Transverse colon (tissue), 4 donors: ENCODE data around the gene CPVL. TPM values are rescaled to one million over a fixed set of nuclear protein-coding genes. Genes with fewer than 3 reads are reported as not detected.
A peak's percentile ranks its signal among the peaks of the same experiment; 100 is the strongest.

ENCODE experiments used
- DNase-seq: peaks from one replicate; pipeline ENCODE4 v3.0.0-alpha.2; 2019
- H3K27ac ChIP-seq, 4 donors: fragments of 200-600 bp; sonication (generic); 2 replicates each; pipeline ENCODE4 v1.5.1; 2016 to 2018; ENCODE audit warnings: inconsistent platforms in 4 of 4
- H3K27me3 ChIP-seq: fragments of 200-600 bp; sonication (generic); 2 replicates; pipeline ENCODE4 v1.5.1; 2017; ENCODE audit warnings: inconsistent platforms
- H3K36me3 ChIP-seq, 4 donors: fragments of 200-600 bp; sonication (generic); 2 replicates each; pipeline ENCODE4 v1.5.1; 2017 to 2019; ENCODE audit warnings: inconsistent platforms in 4 of 4
- H3K4me1 ChIP-seq, 4 donors: fragments of 200-600 bp; sonication (generic); 2 replicates each; pipeline ENCODE4 v1.5.1; 2017 to 2020; ENCODE audit warnings: inconsistent platforms in 4 of 4
- H3K4me3 ChIP-seq, 4 donors: fragments of 200-600 bp; sonication (generic); 1 replicate in 1 of 4; 2 replicates in 3 of 4; pipeline versions ENCODE4 v1.5.1 to v1.6.1; 2017 to 2019; ENCODE audit warnings: inconsistent platforms in 4 of 4
- H3K9me3 ChIP-seq, 2 donors: fragments of 200-600 bp; sonication (generic); 2 replicates each; pipeline ENCODE4 v1.5.1; 2017 to 2019; ENCODE audit warnings: inconsistent platforms in 2 of 2
- CTCF ChIP-seq, 5 experiments: fragments of 200-600 bp in 3 of 5; fragments of 450-650 bp in 2 of 5; sonication (generic) in 3 of 5; IDR thresholded peaks; 1 replicate in 2 of 5; 2 replicates in 3 of 5; pipeline ENCODE4 v1.5.1; 2016 to 2017; ENCODE audit warnings: antibody characterized with exemption in 5 of 5, inconsistent platforms in 3 of 5, mild to moderate bottlenecking in 2 of 5, moderate library complexity in 1 of 5
- EP300 ChIP-seq: sonication (generic); formaldehyde crosslinking; IDR thresholded peaks from one replicate; pipeline ENCODE4 v1.6.1; 2017; ENCODE audit warnings: antibody characterized with exemption, low read depth
- POLR2A ChIP-seq: fragments of 450-650 bp; IDR thresholded peaks from one replicate; pipeline ENCODE4 v1.6.1; 2016; ENCODE audit warnings: antibody characterized with exemption, mild to moderate bottlenecking, moderate library complexity
- POLR2AphosphoS5 ChIP-seq, 3 donors: sonication (generic); formaldehyde crosslinking; IDR thresholded peaks; one replicate each; pipeline ENCODE4 v1.6.1; 2016; ENCODE audit warnings: antibody characterized with exemption in 3 of 3
- WGBS, 2 donors: methylation state at CpG; one replicate each; pipeline ENCODE4 v1.1.5; 2018; ENCODE audit warnings: low coverage in 1 of 2; 5-methylcytosine and 5-hydroxymethylcytosine counted together
- in situ Hi-C, 4 donors: fragments of 200-750 bp; cut with MboI; loops; one replicate each; pipeline versions ENCODE4 v1.15.0 to v1.15.1; 2017; ENCODE audit warnings: low sequenced_read_pairs in 3 of 4, low pct_ligation_motif_present in 1 of 4, low pct_unique_long_range_greater_than_20kb in 1 of 4
- intact Hi-C: fragments of 100-400 bp; cut with DNase I; formaldehyde crosslinking; loops from one replicate; pipeline ENCODE4 v1.15.1; 2023; ENCODE audit warnings: low total_unique reads
- total RNA-seq, 4 donors: library from RNA; depleted of rRNA; stranded (reverse); fragments of >200 nt; gene quantifications; one replicate each; pipeline ENCODE4 v1.1.0, GENCODE V29; 2016

Gene CPVL
- total RNA-seq, 4 donors from 2014 or later = 0.75 to 9.7 (median 4.8) TPM

DNA sequence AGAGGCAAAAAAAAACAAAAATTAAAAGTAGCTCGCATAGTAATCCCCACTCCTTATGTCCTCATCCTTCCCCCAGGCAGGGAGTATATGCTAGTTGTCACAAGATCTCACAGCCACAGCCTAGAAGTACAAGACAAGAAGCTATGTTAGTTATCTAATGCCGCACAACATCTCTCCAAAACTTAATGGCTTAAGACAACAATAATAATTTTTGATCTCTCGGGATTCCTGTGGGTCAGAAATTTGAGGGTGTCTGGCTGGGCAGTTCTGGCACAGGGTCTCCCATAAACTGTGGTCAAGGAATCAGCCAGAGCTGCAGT lies 39.7 kb downstream of the CPVL start:
- intact Hi-C loops (loop anchor here (5.0 kb wide), 1 partner anchor 184 kb away; no protein-coding TSS in a partner anchor), in situ Hi-C loops (loop anchor here (5.0 to 10.0 kb wide), 4 partner anchors 182 to 301 kb away; no protein-coding TSS in a partner anchor)
- TF ChIP-seq CTCF (IDR thresholded peaks at IDR 0.05) (no peak), EP300 (no peak), POLR2A (no peak), POLR2AphosphoS5 (IDR thresholded peaks at IDR 0.05) (no peak)

GRCh38 chr7:29105752-29106668 lies 40.3 kb downstream of the CPVL start:
- Histone ChIP-seq H3K9me3 (no peaks in the 10 kb centered on the region), H3K27me3 (no peaks in the 10 kb centered on the region), H3K36me3 (no peaks in the 10 kb centered on the region), H3K27ac (no peak overlapping the region), H3K4me1 (peaks cover 0 to 8% (median 4%) of the 10 kb centered on the region in 4 donors), H3K4me3 (no peak overlapping the region)
- intact Hi-C loops = loop anchor here (5.0 kb wide), 1 partner anchor 184 kb away; no protein-coding TSS in a partner anchor
- TF ChIP-seq POLR2A (no peak), EP300 (no peak), CTCF (IDR thresholded peaks at IDR 0.05) (peak; percentile 74 to 85 (median 78))
- WGBS, 2 donors = 60% methylated on average over 4 of the region's 4 CpGs; no CpG with 5 or more reads in 1 of the 2 donors
- in situ Hi-C loops = loop anchor here (5.0 to 10.0 kb wide), 4 partner anchors 181 to 301 kb away; no protein-coding TSS in a partner anchor
- DNase-seq = no peak

More for the DNA sequence above, 39.7 kb downstream of the CPVL start:
- no peak overlapping the region for H3K27ac ChIP-seq
- H3K9me3 ChIP-seq = no peaks in the 10 kb centered on the region
- no peaks in the 10 kb centered on the region for H3K27me3 ChIP-seq
- H3K4me3 ChIP-seq = no peak overlapping the region
- 49 to 50% methylated on average over 2 to 3 of the region's 3 CpGs for WGBS, 2 donors
- DNase-seq = no peak
- H3K4me1 ChIP-seq = peaks cover 0 to 8% (median 4%) of the 10 kb centered on the region in 4 donors
- H3K36me3 ChIP-seq = no peaks in the 10 kb centered on the region

DNA sequence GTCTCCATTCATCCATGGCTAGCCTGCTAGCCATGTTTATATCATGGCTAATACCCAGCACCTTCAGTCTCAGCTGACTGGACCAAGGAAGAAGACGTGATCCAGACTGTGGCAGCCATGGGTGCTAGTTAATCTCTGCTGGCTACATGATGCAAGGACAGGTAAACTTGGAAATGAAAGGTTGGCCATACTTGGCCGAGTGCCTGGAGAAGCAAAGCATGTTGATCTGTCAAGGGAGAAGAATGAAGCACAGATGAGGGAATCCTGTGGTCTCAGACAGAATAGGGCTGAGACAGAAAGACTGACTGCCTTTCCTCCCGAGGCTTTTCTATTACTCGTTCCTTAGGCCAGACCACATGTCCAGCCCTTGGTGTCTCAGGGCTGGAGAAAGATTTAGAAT lies 41.1 kb downstream of the CPVL start:
- DNase-seq = no peak
- H3K27me3 ChIP-seq = no peaks in the 10 kb centered on the region
- no peak overlapping the region for H3K27ac ChIP-seq
- H3K9me3 ChIP-seq = no peaks in the 10 kb centered on the region
- intact Hi-C loops (loop anchor here (5.0 kb wide), 1 partner anchor 183 kb away; no protein-coding TSS in a partner anchor), in situ Hi-C loops (loop anchor here (5.0 to 10.0 kb wide), 4 partner anchors 180 to 302 kb away; no protein-coding TSS in a partner anchor)
- 80 to 96% methylated on average over 3 to 4 of the region's 4 CpGs for WGBS, 2 donors
- no peaks in the 10 kb centered on the region for H3K36me3 ChIP-seq
- TF ChIP-seq CTCF (IDR thresholded peaks at IDR 0.05) = no peak
- H3K4me3 ChIP-seq = no peak overlapping the region
- H3K4me1 ChIP-seq = peaks cover 0 to 8% (median 4%) of the 10 kb centered on the region in 4 donors

DNA sequence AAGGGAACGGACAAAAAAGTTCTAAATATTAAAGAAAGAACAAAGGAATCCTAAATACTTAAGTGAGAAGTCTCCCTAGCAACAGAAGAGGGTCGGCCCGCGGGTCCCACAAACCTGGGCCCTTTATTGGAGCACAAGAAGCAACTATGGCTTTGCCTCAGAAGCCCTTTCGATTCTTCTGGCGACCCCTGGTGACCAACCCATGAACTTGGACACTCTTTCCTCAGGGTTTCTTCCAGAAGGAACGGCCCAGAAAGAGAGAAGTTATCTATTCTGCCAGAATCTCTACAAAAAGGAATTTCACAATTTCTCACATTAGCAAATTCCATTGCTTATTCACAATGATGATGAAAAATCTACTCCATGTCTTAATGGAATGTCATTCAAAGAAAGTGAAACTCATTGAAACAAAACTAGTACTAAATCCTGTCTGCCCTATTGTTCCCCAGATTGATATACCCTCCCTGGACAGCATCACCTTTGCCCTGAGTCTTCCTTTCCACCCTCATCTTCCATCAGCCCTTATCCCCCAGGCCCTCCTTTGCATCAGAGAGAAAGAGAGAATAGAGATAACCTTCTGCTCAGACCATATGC lies 43.7 kb downstream of the CPVL start:
- peak; percentile 74 for DNase-seq
- Histone ChIP-seq H3K27me3 (no peaks in the 10 kb centered on the region), H3K27ac (no peak overlapping the region), H3K4me1 (peaks cover 0 to 8% (median 4%) of the 10 kb centered on the region in 4 donors), H3K9me3 (no peaks in the 10 kb centered on the region), H3K4me3 (no peak overlapping the region), H3K36me3 (no peaks in the 10 kb centered on the region)
- in situ Hi-C loops (loop anchor here in 3 of 4 donors (5.0 to 10.0 kb wide), 3 partner anchors 178 to 302 kb away; no protein-coding TSS in a partner anchor), intact Hi-C loops (loop anchor here (5.0 kb wide), 1 partner anchor 305 kb away; no protein-coding TSS in a partner anchor)
- 3% methylated on average over 5 to 7 of the region's 7 CpGs for WGBS, 2 donors
- no peak for TF ChIP-seq POLR2AphosphoS5 (IDR thresholded peaks at IDR 0.05)
- no peak for TF ChIP-seq POLR2A
- TF ChIP-seq EP300 = no peak
- peak; percentile 61 to 74 (median 65) for TF ChIP-seq CTCF (IDR thresholded peaks at IDR 0.05)
